Measurements from ENCODE around the gene SERHL2. TPM values are rescaled to one million over a fixed set of nuclear protein-coding genes. Genes with fewer than 3 reads are reported as not detected.
"Not testable (repeated sequence)": the region's sequence is repeated elsewhere in the genome, so short reads cannot be mapped to it uniquely, and the experiment has no call there.

SERHL2 gene
- total RNA-seq = 1.6 TPM
- long read RNA-seq, partial matches to known transcripts = 0 of 26 reads
- long read RNA-seq, other reads (novel, unspliced or antisense) = 26 of 26 reads

- intact Hi-C loops (cut with DNase I) = no loop called here
- DNase-seq (peak; percentile 90), ATAC-seq (peak; percentile 97 to 98)
- Histone ChIP-seq H3K27ac (peak within 1 kb of the TSS; percentile 18), H3K9me3 (no peaks in the 10 kb centered on the region), H3K4me3 (peak within 1 kb of the TSS; percentile 66), H3K4me1 (peaks cover 12% of the 10 kb centered on the region), H3K36me3 (no peaks in the 10 kb centered on the region), H3K27me3 (ENCODE audit: low read depth) (no peaks in the 10 kb centered on the region)
- no peak for TF ChIP-seq CTCF (IDR thresholded peaks at IDR 0.05)
Observed at GRCh38 chr22:42553475-42554361, at the start of gene SERHL2. SERHL2 (plus strand) TSS chr22:42553956; CDS start chr22:42554021, 65 bp downstream.

- DNase-seq; H3K27ac ChIP-seq; ATAC-seq; H3K9me3 ChIP-seq; H3K4me3 ChIP-seq; H3K27me3 ChIP-seq (ENCODE audit: low read depth); intact Hi-C loops (cut with DNase I); H3K4me1 ChIP-seq: not testable (repeated sequence)
- peaks cover 14% of the 10 kb centered on the region for H3K36me3 ChIP-seq
Observed at GRCh38 chr22:42508327-42508974, 45.3 kb upstream of the SERHL2 start.

GRCh38 chr22:42508975-42509364 lies 44.8 kb upstream of the SERHL2 start:
- DNase-seq; intact Hi-C loops (cut with DNase I); H3K4me1 ChIP-seq; H3K9me3 ChIP-seq; H3K27ac ChIP-seq; H3K27me3 ChIP-seq (ENCODE audit: low read depth); H3K4me3 ChIP-seq; ATAC-seq: not testable (repeated sequence)
- peaks cover 14% of the 10 kb centered on the region for H3K36me3 ChIP-seq

DNA sequence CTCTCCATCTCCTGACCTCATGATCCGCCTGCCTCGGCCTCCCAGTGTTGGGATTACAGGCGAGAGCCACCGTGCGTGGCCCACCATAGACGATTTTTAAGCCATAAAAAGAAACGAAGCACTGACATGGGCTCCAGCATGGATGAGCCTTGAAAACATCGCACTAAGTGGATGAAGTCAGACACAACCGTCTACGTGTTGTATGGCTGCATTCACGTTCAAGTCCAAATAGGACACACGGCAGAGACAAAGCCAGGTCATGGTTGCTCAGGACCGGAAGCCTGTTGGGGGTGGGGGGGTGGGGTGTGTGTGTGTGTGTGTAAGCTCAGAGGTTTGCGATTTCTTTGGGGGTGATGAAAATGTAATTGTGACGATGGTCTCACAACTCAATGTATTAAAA lies 44.2 kb upstream of the SERHL2 start:
- TF ChIP-seq CTCF (IDR thresholded peaks at IDR 0.05) = no peak
- Histone ChIP-seq H3K27ac (no peak overlapping the region), H3K36me3 (peaks cover 14% of the 10 kb centered on the region), H3K4me3 (no peak overlapping the region), H3K9me3 (no peaks in the 10 kb centered on the region), H3K27me3 (ENCODE audit: low read depth) (no peaks in the 10 kb centered on the region), H3K4me1 (no peaks in the 10 kb centered on the region)
- DNase-seq = no peak
- no peak for ATAC-seq
- intact Hi-C loops (cut with DNase I) = no loop called here

DNA sequence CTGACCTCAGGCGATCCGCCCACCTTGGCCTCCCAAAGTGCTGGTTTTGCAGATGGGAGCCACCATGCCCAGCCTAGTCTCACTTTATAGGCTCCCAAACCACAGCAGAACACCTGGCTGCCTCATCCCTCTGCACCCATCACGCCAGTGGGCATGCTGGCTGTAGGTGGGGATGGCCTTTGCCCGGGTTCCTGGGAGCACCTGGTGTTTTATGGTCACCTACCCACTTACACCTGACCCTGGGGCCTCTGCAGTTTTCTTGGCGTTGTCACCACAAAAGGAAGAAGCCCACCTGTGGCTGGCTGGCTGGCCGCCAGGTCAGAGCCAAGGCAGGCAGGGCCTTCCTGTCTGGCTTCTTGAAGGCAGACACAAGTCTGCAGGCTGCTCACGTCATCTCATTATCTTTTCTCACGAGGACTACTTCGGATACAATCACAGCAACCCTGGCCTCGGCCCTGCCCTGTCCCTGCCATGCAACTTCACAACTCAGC lies 42.3 kb upstream of the SERHL2 start:
- Histone ChIP-seq H3K36me3 (peaks cover 28% of the 10 kb centered on the region), H3K4me1 (no peaks in the 10 kb centered on the region), H3K9me3 (no peaks in the 10 kb centered on the region), H3K27me3 (ENCODE audit: low read depth) (no peaks in the 10 kb centered on the region), H3K27ac (no peak overlapping the region), H3K4me3 (no peak overlapping the region)
- TF ChIP-seq CTCF (IDR thresholded peaks at IDR 0.05) = no peak
- intact Hi-C loops (cut with DNase I) = no loop called here
- ATAC-seq (no peak), DNase-seq (no peak)

- H3K36me3 ChIP-seq = peaks cover 37% of the 10 kb centered on the region
- H3K27me3 ChIP-seq (ENCODE audit: low read depth); H3K4me3 ChIP-seq; H3K4me1 ChIP-seq; DNase-seq; H3K27ac ChIP-seq; intact Hi-C loops (cut with DNase I); H3K9me3 ChIP-seq: not testable (repeated sequence)
- peak in 1 of 2 donors; percentile 6 for ATAC-seq
Observed at GRCh38 chr22:42512273-42512990, 41.3 kb upstream of the SERHL2 start.

DNA sequence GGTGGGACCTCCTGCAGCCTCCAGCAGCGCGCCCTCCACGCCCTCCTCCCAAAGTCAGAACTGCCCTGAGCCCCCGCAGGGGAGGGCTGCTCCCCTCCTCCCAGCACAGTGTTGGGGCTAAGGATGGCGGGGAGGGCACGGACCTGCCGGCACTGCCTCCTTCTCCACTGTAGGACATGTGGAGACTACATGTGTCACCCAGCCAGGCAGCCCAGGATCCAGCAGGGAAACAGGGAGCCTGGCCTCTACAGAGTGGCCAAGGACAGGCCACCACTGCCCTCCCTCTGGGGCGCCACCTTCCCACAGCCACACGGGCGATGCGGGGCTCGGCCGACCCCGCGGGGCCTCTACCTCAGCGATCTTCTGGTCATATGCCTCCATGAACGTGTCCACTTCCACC lies 39.4 kb upstream of the SERHL2 start:
- H3K9me3 ChIP-seq; DNase-seq; H3K27ac ChIP-seq; ATAC-seq; H3K4me3 ChIP-seq; H3K4me1 ChIP-seq; H3K27me3 ChIP-seq (ENCODE audit: low read depth); intact Hi-C loops (cut with DNase I): not testable (repeated sequence)
- H3K36me3 ChIP-seq = peaks cover 37% of the 10 kb centered on the region

GRCh38 chr22:42515304-42515703 lies 38.5 kb upstream of the SERHL2 start:
- intact Hi-C loops (cut with DNase I) = not testable (repeated sequence)

More at GRCh38 chr22:42515304-42515703, 38.5 kb upstream of the SERHL2 start:
- not testable (repeated sequence) for ATAC-seq; DNase-seq; H3K9me3 ChIP-seq; H3K4me3 ChIP-seq; H3K27me3 ChIP-seq (ENCODE audit: low read depth); H3K27ac ChIP-seq
- Histone ChIP-seq H3K36me3 (peaks cover 37% of the 10 kb centered on the region), H3K4me1 (peaks cover 12% of the 10 kb centered on the region)

Measured in lower lobe of right lung (tissue), 2 donors.